ENCODE measurements around the gene ABHD17B. TPM values are rescaled to one million over a fixed set of nuclear protein-coding genes. Genes with fewer than 3 reads are reported as not detected.

The ABHD17B gene
- total RNA-seq, 1 experiment from 2014 or later, result 11.6 TPM

Other genes starting within 250 kb of the ABHD17B start
- 10.1 and 16.0 TPM in 2 replicates for gene CEMIP2, start 142.7 kb downstream of the ABHD17B start, total RNA-seq (2014; rRNA removed)
- gene C9orf85, start 446 bp upstream of the ABHD17B start, total RNA-seq (2014; rRNA removed), result 7.9 and 13.4 TPM in 2 replicates
- not detected in 2 replicates for gene C9orf57, start 149.4 kb upstream of the ABHD17B start, total RNA-seq (2014; rRNA removed)
- not detected in 2 replicates for gene GDA, start 238.2 kb upstream of the ABHD17B start, total RNA-seq (2014; rRNA removed)